Measurements from ENCODE around the gene CEMIP2. TPM values are rescaled to one million over a fixed set of nuclear protein-coding genes. Genes with fewer than 3 reads are reported as not detected.

Gene CEMIP2
- total and polyA plus RNA-seq, 2 donors (not counting 3 experiments of a cell fraction or from before 2014, with no cell fraction given) = 41.6 to 44.3 TPM

DNA sequence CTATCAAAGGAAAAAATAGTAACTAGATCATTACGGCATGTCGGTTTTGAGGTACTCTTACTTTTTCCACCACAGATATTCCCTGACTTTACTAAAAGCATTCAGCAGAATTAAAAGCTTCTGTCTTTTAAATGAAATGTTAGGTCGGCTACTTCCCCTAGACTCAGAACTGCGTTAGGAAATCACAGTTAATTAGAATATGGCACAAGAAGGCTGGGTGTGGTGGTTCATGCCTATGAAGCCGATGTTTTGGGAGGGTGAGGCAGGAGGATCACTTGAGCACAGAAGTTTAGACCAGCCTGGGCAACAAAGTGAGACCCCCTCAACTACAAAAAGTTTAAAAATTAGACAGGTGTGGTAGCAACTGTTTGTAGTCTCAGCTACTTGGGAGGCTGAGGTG is 24.4 kb downstream of the CEMIP2 start:
- Histone ChIP-seq H3K4me2 (ENCODE audit: insufficient read depth, low read length) (no peak overlapping the region), H3K36me3 (ENCODE audit: control insufficient read depth in 2 of 2, extremely low read depth in 1 of 2, insufficient read depth in 2 of 2, low read length in 2 of 2) (no peaks in the 10 kb centered on the region), H3K79me2 (ENCODE audit: control insufficient read depth, insufficient read depth, low read length) (no peaks in the 10 kb centered on the region), H3K27ac (ENCODE audit: insufficient read depth, low read depth, low read length) (no peak overlapping the region), H2AFZ (ENCODE audit: low read depth, low read length) (no peak overlapping the region), H4K20me1 (replicated peaks; ENCODE audit: control insufficient read depth, extremely low read depth, insufficient read depth, low read length) (no peaks in the 10 kb centered on the region), H3K4me3 (replicated peaks in 1 of 3; ENCODE audit: insufficient read depth in 1 of 3, low read depth in 1 of 3, low read length in 3 of 3) (no peak overlapping the region), H3K27me3 (ENCODE audit: control insufficient read depth in 2 of 2, insufficient read depth in 2 of 2, low read length in 2 of 2) (no peaks in the 10 kb centered on the region), H3K9me3 (replicated peaks; ENCODE audit: control insufficient read depth, insufficient read depth, low read length) (no peaks in the 10 kb centered on the region), H3K9me1 (replicated peaks; ENCODE audit: control insufficient read depth, extremely low read depth, insufficient read depth, low read length) (no peaks in the 10 kb centered on the region), H3K9ac (replicated peaks; ENCODE audit: extremely low read depth, insufficient read depth, low read length) (no peak overlapping the region), H3K4me1 (ENCODE audit: control insufficient read depth, extremely low read depth, insufficient read depth, low read length) (peaks cover 24% of the 10 kb centered on the region)
- DNase-seq (ENCODE audit: low read depth, low spot score) = no peak
- BruUV-seq (replicated peaks) = no TSS peak
- FAIRE-seq = no peak
- ChIA-PET CTCF (interaction anchor here (0.6 to 1.5 kb wide), 3 partner anchors 16 to 281 kb away, joined by 3 to 10 read pairs (median 3); no protein-coding TSS in a partner anchor), POLR2A (no interaction called here)
- intact Hi-C loops (cut with micrococcal nuclease) (no loop called here), dilution Hi-C loops (cut with MboI; ENCODE audit: extremely low pct_ligation_motif_present, low sequenced_read_pairs) (no loop called here)
- TF ChIP-seq, protein P1, sequence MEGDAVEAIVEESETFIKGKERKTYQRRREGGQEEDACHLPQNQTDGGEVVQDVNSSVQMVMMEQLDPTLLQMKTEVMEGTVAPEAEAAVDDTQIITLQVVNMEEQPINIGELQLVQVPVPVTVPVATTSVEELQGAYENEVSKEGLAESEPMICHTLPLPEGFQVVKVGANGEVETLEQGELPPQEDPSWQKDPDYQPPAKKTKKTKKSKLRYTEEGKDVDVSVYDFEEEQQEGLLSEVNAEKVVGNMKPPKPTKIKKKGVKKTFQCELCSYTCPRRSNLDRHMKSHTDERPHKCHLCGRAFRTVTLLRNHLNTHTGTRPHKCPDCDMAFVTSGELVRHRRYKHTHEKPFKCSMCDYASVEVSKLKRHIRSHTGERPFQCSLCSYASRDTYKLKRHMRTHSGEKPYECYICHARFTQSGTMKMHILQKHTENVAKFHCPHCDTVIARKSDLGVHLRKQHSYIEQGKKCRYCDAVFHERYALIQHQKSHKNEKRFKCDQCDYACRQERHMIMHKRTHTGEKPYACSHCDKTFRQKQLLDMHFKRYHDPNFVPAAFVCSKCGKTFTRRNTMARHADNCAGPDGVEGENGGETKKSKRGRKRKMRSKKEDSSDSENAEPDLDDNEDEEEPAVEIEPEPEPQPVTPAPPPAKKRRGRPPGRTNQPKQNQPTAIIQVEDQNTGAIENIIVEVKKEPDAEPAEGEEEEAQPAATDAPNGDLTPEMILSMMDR (IDR thresholded peaks at IDR 0.05; ENCODE audit: extremely low read depth in 1 of 2, insufficient read depth in 1 of 2, low read depth in 1 of 2, low read length in 2 of 2) = no peak
- no peak for TF ChIP-seq MAX (IDR thresholded peaks at IDR 0.05; ENCODE audit: insufficient read depth, insufficient read length)
- no peak for TF ChIP-seq FOS (IDR thresholded peaks at IDR 0.05; ENCODE audit: borderline replicate concordance, insufficient read depth, low read length)
- no peak for TF ChIP-seq POLR2A (IDR thresholded peaks at IDR 0.05; ENCODE audit: low read depth, low read length)
- TF ChIP-seq JUN (IDR thresholded peaks at IDR 0.05; ENCODE audit: borderline replicate concordance, insufficient read depth, insufficient read length, low read depth) = no peak
- TF ChIP-seq POLR2AphosphoS5 (IDR thresholded peaks at IDR 0.05; ENCODE audit: insufficient read depth, low read depth, low read length) = no peak
- no peak for TF ChIP-seq EZH2 (IDR thresholded peaks at IDR 0.05; ENCODE audit: borderline replicate concordance, low read depth, low read length, severe bottlenecking)
- no peak for TF ChIP-seq MYC (IDR thresholded peaks at IDR 0.05; ENCODE audit: low read depth, low read length)
- no peak for TF ChIP-seq GATA2 (IDR thresholded peaks at IDR 0.05; ENCODE audit: insufficient read depth, insufficient read length, low read depth, low read length)
